Naive B cell (primary cell): ENCODE data around the gene OR2T6. TPM values are rescaled to one million over a fixed set of nuclear protein-coding genes. Genes with fewer than 3 reads are reported as not detected.
"Not testable (repeated sequence)": the region's sequence is repeated elsewhere in the genome, so short reads cannot be mapped to it uniquely, and the experiment has no call there.

Source experiments
- ATAC-seq, 2 donors: fragments of 150-1000 bp; cut with Tn5 transposase; 2 replicates each; pipeline ENCODE4 v1.10.0; 2021; ENCODE audit warnings: low read depth in 2 of 2, mild to moderate bottlenecking in 2 of 2, moderate library complexity in 2 of 2
- DNase-seq: peaks from one replicate; pipeline ENCODE4 v3.0.0; 2022
- H3K27ac Mint-ChIP-seq, 6 donors: one replicate each; pipeline ENCODE4 v1.8.0; 2020 to 2022; ENCODE audit warnings: mild to moderate bottlenecking in 6 of 6, mixed read lengths in 6 of 6, moderate library complexity in 5 of 6, inconsistent platforms in 2 of 6
- H3K27me3 Mint-ChIP-seq, 3 donors: one replicate each; pipeline ENCODE4 v1.8.0; 2021 to 2022; ENCODE audit warnings: mixed read lengths in 3 of 3, mild to moderate bottlenecking in 1 of 3
- H3K36me3 Mint-ChIP-seq, 2 donors: one replicate each; pipeline ENCODE4 v1.8.0; 2020 to 2022; ENCODE audit warnings: mixed read lengths in 2 of 2, inconsistent platforms in 1 of 2, mild to moderate bottlenecking in 1 of 2
- H3K4me1 Mint-ChIP-seq, 3 donors: one replicate each; pipeline ENCODE4 v1.8.0; 2020 to 2022; ENCODE audit warnings: mixed read lengths in 3 of 3, inconsistent platforms in 1 of 3, mild to moderate bottlenecking in 1 of 3, moderate library complexity in 1 of 3
- H3K4me3 Mint-ChIP-seq, 8 donors: one replicate each; pipeline ENCODE4 v1.8.0; 2020 to 2022; ENCODE audit warnings: mild to moderate bottlenecking in 8 of 8, mixed read lengths in 8 of 8, moderate library complexity in 8 of 8, inconsistent platforms in 2 of 8
- H3K9me3 Mint-ChIP-seq, 7 donors: one replicate each; pipeline ENCODE4 v1.8.0; 2020 to 2022; ENCODE audit warnings: mixed read lengths in 7 of 7, mild to moderate bottlenecking in 5 of 7, inconsistent platforms in 2 of 7, moderate library complexity in 1 of 7
- polyA plus RNA-seq, 6 donors: library from polyadenylated mRNA; unstranded; fragments of 300-500 nt; fragmentation: Illumina TruSeq; gene quantifications; one replicate each; pipeline ENCODE4 v1.2.3, GENCODE V29; 2021; ENCODE audit warnings: low read depth in 6 of 6

The OR2T6 gene
- polyA plus RNA-seq, 6 donors from 2014 or later = not detected

GRCh38 chr1:248404024-248404423 lies 28.5 kb downstream of the OR2T6 start:
- H3K4me1 Mint-ChIP-seq = peaks cover 0 to 5% (median 0%) of the 10 kb centered on the region in 3 donors
- ATAC-seq (peak in 1 of 2 donors; percentile 41), DNase-seq (peak; percentile 2)
- H3K36me3 Mint-ChIP-seq = no peaks in the 10 kb centered on the region
- peak overlapping the region in 2 of 6 donors; percentile 0 to 7 for H3K27ac Mint-ChIP-seq
- no peaks in the 10 kb centered on the region for H3K27me3 Mint-ChIP-seq
- H3K9me3 Mint-ChIP-seq = peaks cover 0 to 3% (median 2%) of the 10 kb centered on the region in 7 donors
- H3K4me3 Mint-ChIP-seq = no peak overlapping the region

- H3K27ac Mint-ChIP-seq = peak overlapping the region in 1 of 6 donors; percentile 4
- no peak for ATAC-seq
- peaks cover 0 to 5% (median 0%) of the 10 kb centered on the region in 3 donors for H3K4me1 Mint-ChIP-seq
- peaks cover 8 to 13% of the 10 kb centered on the region in 2 donors for H3K36me3 Mint-ChIP-seq
- peaks cover 5 to 26% (median 12%) of the 10 kb centered on the region in 7 donors for H3K9me3 Mint-ChIP-seq
- H3K4me3 Mint-ChIP-seq = peak overlapping the region in 1 of 8 donors; percentile 37
- DNase-seq = no peak
- H3K27me3 Mint-ChIP-seq = peaks cover 0 to 8% (median 0%) of the 10 kb centered on the region in 3 donors
These were observed 31.5 kb downstream of the OR2T6 start for GRCh38 chr1:248406721-248407692.

- Mint-ChIP-seq H3K4me1 (peaks cover 0 to 10% (median 0%) of the 10 kb centered on the region in 3 donors), H3K9me3 (peaks cover 0 to 28% (median 12%) of the 10 kb centered on the region in 7 donors), H3K4me3 (no peak overlapping the region), H3K36me3 (peaks cover 0 to 11% of the 10 kb centered on the region in 2 donors), H3K27me3 (no peaks in the 10 kb centered on the region), H3K27ac (peak overlapping the region in 1 of 6 donors; percentile 40)
- ATAC-seq (no peak), DNase-seq (no peak)
These were observed 40.7 kb downstream of the OR2T6 start for GRCh38 chr1:248416226-248416625.

DNA sequence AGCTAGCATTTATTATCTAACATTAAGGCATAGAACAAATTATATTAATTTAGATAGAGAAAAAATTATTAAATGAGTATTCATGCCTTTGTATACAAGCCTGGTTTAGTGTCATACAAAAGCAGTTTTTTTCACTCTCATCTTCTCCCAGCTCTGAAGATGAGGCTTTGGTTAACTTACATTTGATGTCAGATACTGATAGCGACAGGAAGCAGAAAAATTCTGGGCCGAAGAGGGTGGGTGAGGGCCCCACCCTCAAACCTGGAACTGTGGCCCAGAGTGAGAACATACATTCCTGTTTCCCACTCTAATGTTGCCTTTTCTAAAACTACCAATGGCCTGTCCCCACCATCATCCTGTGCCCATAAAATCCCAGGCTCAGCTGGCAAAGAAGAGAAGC lies 42.3 kb downstream of the OR2T6 start:
- no peak for DNase-seq
- Mint-ChIP-seq H3K9me3 (peaks cover 4 to 34% (median 15%) of the 10 kb centered on the region in 7 donors), H3K27me3 (no peaks in the 10 kb centered on the region), H3K36me3 (peaks cover 0 to 8% of the 10 kb centered on the region in 2 donors), H3K4me1 (peaks cover 0 to 10% (median 0%) of the 10 kb centered on the region in 3 donors), H3K4me3 (no peak overlapping the region), H3K27ac (peak overlapping the region in 1 of 6 donors; percentile 87)
- no peak for ATAC-seq

GRCh38 chr1:248421384-248421783 lies 45.8 kb downstream of the OR2T6 start:
- no peak for ATAC-seq
- Mint-ChIP-seq H3K27me3 (no peaks in the 10 kb centered on the region), H3K9me3 (peaks cover 4 to 47% (median 18%) of the 10 kb centered on the region in 7 donors), H3K4me1 (peaks cover 0 to 4% (median 0%) of the 10 kb centered on the region in 3 donors), H3K27ac (no peak overlapping the region), H3K36me3 (peaks cover 0 to 8% of the 10 kb centered on the region in 2 donors), H3K4me3 (no peak overlapping the region)
- DNase-seq = no peak

GRCh38 chr1:248427526-248428191 lies 52.1 kb downstream of the OR2T6 start:
- peak in 1 of 2 donors; percentile 13 for ATAC-seq
- not testable (repeated sequence) for DNase-seq, H3K36me3 Mint-ChIP-seq, H3K27me3 Mint-ChIP-seq
- Mint-ChIP-seq H3K27ac (peak overlapping the region in 5 of 6 donors; percentile 36 to 94 (median 86)), H3K9me3 (peaks cover 2 to 15% (median 7%) of the 10 kb centered on the region in 7 donors), H3K4me3 (peak overlapping the region in 1 of 8 donors; percentile 77), H3K4me1 (peaks cover 14 to 18% (median 18%) of the 10 kb centered on the region in 3 donors)

DNA sequence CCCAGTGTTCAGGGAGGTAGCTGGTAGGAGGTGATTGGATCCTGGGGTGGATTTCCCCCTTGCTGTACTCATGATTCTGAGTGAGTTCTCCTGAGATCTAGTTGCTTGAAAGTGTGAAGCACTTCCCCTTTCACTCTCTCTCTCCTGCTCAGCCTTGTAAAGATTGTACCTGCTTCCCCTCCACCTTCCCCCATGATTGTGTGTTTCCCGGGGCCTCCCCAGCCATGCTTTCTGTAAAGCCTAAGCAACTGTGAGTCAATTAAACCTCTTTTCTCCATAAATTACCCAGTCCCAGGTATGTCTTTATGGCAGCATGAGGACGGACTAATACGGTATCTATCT lies 52.6 kb downstream of the OR2T6 start:
- peak; percentile 96 to 98 for ATAC-seq
- peaks cover 0 to 10% (median 4%) of the 10 kb centered on the region in 7 donors for H3K9me3 Mint-ChIP-seq
- peak overlapping the region in 4 of 6 donors; percentile 36 to 94 (median 90) for H3K27ac Mint-ChIP-seq
- DNase-seq = peak; percentile 46
- not testable (repeated sequence) for H3K27me3 Mint-ChIP-seq, H3K36me3 Mint-ChIP-seq
- peak overlapping the region in 1 of 8 donors; percentile 77 for H3K4me3 Mint-ChIP-seq
- H3K4me1 Mint-ChIP-seq = peaks cover 14 to 18% (median 18%) of the 10 kb centered on the region in 3 donors

- not testable (repeated sequence) for H3K4me3 Mint-ChIP-seq, H3K36me3 Mint-ChIP-seq, H3K27me3 Mint-ChIP-seq, H3K9me3 Mint-ChIP-seq, DNase-seq, ATAC-seq
- Mint-ChIP-seq H3K4me1 (peaks cover 18 to 20% (median 18%) of the 10 kb centered on the region in 3 donors), H3K27ac (peak overlapping the region in 3 of 6 donors; percentile 1 to 87 (median 63))
These were observed 56.1 kb downstream of the OR2T6 start for GRCh38 chr1:248431683-248432082.

DNA sequence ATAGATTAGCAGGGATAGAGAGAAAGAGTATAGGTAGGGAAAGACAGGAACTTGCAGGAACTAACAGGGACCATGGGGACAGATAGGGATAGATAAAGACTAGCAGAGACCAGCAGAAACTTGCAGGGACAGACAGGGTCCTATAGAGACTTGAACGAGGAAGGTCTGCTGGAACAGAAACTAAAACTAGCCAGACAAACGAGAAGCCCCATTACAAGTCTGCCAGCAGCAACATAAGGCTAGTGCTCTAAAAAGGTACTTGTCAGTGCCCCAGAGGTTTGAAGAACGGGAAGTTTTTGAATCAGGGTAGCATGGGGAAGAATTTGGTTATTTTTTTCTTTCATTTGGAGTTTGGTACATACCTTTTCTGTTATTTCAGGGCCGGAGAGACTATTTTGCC lies 56.7 kb downstream of the OR2T6 start:
- peak; percentile 35 to 45 for ATAC-seq

GRCh38 chr1:248433811-248434415 lies 58.4 kb downstream of the OR2T6 start:
- not testable (repeated sequence) for H3K27me3 Mint-ChIP-seq, H3K36me3 Mint-ChIP-seq, H3K27ac Mint-ChIP-seq, H3K9me3 Mint-ChIP-seq, ATAC-seq, DNase-seq, H3K4me3 Mint-ChIP-seq
- H3K4me1 Mint-ChIP-seq = peaks cover 3 to 10% (median 6%) of the 10 kb centered on the region in 3 donors

More for the DNA sequence above, 56.7 kb downstream of the OR2T6 start:
- H3K9me3 Mint-ChIP-seq, H3K36me3 Mint-ChIP-seq, DNase-seq, H3K27me3 Mint-ChIP-seq: not testable (repeated sequence)
- Mint-ChIP-seq H3K27ac (peak overlapping the region in 4 of 6 donors; percentile 63 to 97 (median 83)), H3K4me3 (peak overlapping the region in 4 of 8 donors; percentile 12 to 59 (median 30)), H3K4me1 (peaks cover 16 to 18% (median 18%) of the 10 kb centered on the region in 3 donors)

DNA sequence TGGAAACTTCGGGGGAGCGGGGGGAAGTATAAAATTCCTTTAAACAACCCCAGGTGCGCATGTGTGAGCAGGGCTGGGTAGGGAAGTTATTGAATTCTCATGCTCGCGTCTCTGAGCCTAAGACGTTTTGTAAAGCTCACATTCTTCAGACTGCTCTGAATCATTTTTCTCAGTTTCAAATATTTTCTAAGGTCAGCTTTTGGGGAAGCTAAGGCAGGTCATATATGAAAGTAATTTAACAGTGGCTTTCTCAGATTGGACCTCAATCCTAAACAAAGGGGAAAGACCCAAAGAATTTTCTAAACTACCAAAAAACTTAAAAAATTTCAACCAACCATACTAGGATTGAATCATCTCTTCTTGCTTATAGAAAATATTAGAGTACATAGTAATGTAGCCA lies 59.4 kb downstream of the OR2T6 start:
- not testable (repeated sequence) for H3K27ac Mint-ChIP-seq, H3K27me3 Mint-ChIP-seq, H3K36me3 Mint-ChIP-seq, H3K9me3 Mint-ChIP-seq, ATAC-seq, DNase-seq, H3K4me3 Mint-ChIP-seq
- peaks cover 0 to 10% (median 6%) of the 10 kb centered on the region in 3 donors for H3K4me1 Mint-ChIP-seq

DNA sequence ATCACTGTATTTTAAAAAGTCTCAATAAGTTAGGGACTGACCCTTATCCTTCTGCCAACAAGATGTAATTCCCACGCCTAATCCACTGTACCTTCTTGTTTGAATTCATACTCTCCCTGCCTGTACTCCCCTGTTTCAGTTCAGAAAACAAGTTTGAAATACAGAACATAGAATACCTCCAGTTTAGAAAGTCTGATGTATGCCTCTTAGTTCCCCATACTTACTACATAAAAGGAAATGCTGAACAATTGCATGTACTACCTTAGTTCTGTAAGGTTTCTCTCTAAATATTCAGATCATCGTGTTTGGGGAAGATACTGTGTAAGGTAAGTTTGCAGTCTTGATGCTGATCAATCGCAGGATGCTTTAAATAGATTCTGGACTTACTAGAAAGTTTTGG lies 60.8 kb downstream of the OR2T6 start:
- H3K9me3 Mint-ChIP-seq, H3K4me1 Mint-ChIP-seq, ATAC-seq, DNase-seq, H3K36me3 Mint-ChIP-seq, H3K4me3 Mint-ChIP-seq, H3K27me3 Mint-ChIP-seq: not testable (repeated sequence)
- H3K27ac Mint-ChIP-seq = peak overlapping the region in 1 of 6 donors; percentile 26

DNA sequence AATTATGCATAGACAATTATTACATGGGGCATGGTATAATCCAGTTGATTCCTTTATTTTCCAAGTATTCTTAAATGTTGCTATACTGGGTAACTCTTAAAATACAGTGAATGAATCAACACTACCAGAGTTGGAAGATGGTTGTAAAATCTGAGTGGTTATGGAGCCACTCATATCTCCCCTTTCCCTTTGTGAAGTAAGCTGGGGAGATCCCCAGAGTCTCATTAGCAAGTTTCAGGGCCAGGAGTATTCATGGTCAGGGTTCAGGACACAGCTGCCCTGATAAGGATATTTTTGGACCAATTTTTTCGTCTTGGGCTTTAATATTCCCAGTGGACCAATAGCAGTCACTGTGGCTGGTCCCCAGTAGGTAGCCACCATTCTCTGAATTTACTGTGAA lies 63.1 kb downstream of the OR2T6 start:
- not testable (repeated sequence) for H3K4me3 Mint-ChIP-seq

More for the DNA sequence above, 63.1 kb downstream of the OR2T6 start:
- DNase-seq, H3K4me1 Mint-ChIP-seq, H3K27me3 Mint-ChIP-seq, ATAC-seq, H3K27ac Mint-ChIP-seq, H3K36me3 Mint-ChIP-seq, H3K9me3 Mint-ChIP-seq: not testable (repeated sequence)
